Natural killer cell (primary cell): ENCODE results near the gene RPS26. TPM values are rescaled to one million over a fixed set of nuclear protein-coding genes. Genes with fewer than 3 reads are reported as not detected.
A peak's percentile ranks its signal among the peaks of the same experiment; 100 is the strongest.

ENCODE experiments used
- ATAC-seq, 3 donors: fragments of 150-1000 bp in 2 of 3; fragments of 200-7000 bp in 1 of 3; cut with Tn5 transposase; 1 replicate in 1 of 3; 2 replicates in 2 of 3; pipeline ENCODE4 v1.10.0; 2021; ENCODE audit warnings: mild to moderate bottlenecking in 2 of 3, moderate library complexity in 2 of 3
- DNase-seq, 2 donors: peaks; one replicate each; pipeline versions ENCODE4 v3.0.0 to v3.0.0-alpha.2; 2013 to 2021; ENCODE audit warnings: mixed read lengths in 1 of 2
- H3K27ac ChIP-seq: one replicate; pipeline ENCODE4 v1.5.1; 2013; ENCODE audit warnings: mild to moderate bottlenecking, low read length
- H3K27me3 ChIP-seq: one replicate; pipeline ENCODE4 v1.6.1; 2013; ENCODE audit warnings: low read length; ENCODE audit not compliant: control insufficient read depth, insufficient read depth
- H3K36me3 ChIP-seq: one replicate; pipeline ENCODE4 v1.6.1; 2013; ENCODE audit warnings: low read length; ENCODE audit not compliant: control insufficient read depth, insufficient read depth
- H3K4me1 ChIP-seq: one replicate; pipeline ENCODE4 v1.6.1; 2013; ENCODE audit warnings: low read length; ENCODE audit not compliant: control insufficient read depth, insufficient read depth
- H3K4me3 ChIP-seq: one replicate; pipeline ENCODE4 v1.5.1; 2013; ENCODE audit warnings: low read length
- H3K9me3 ChIP-seq: one replicate; pipeline ENCODE4 v1.6.1; 2013; ENCODE audit warnings: low read length; ENCODE audit not compliant: control insufficient read depth, insufficient read depth
- H3K27ac Mint-ChIP-seq, 2 donors: one replicate each; pipeline ENCODE4 v1.8.0; 2022; ENCODE audit warnings: mild to moderate bottlenecking in 2 of 2, mixed read lengths in 2 of 2, moderate library complexity in 1 of 2
- H3K27me3 Mint-ChIP-seq, 2 donors: one replicate each; pipeline ENCODE4 v1.8.0; 2022; ENCODE audit warnings: low read depth in 2 of 2, mixed read lengths in 2 of 2
- H3K36me3 Mint-ChIP-seq: one replicate; pipeline ENCODE4 v1.8.0; 2022; ENCODE audit warnings: mixed read lengths
- H3K4me1 Mint-ChIP-seq, 2 donors: one replicate each; pipeline ENCODE4 v1.8.0; 2022; ENCODE audit warnings: mixed read lengths in 2 of 2
- H3K4me3 Mint-ChIP-seq: one replicate; pipeline ENCODE4 v1.8.0; 2022; ENCODE audit warnings: mild to moderate bottlenecking, moderate library complexity, mixed read lengths
- H3K9me3 Mint-ChIP-seq, 2 donors: one replicate each; pipeline ENCODE4 v1.8.0; 2022; ENCODE audit warnings: mixed read lengths in 2 of 2
- WGBS: methylation state at CpG from one replicate; pipeline ENCODE4 v1.1.7; 2013; ENCODE audit warnings: missing lambda C conversion rate; ENCODE audit not compliant: insufficient coverage; 5-methylcytosine and 5-hydroxymethylcytosine counted together
- intact Hi-C: fragments of 100-400 bp; cut with micrococcal nuclease; formaldehyde crosslinking; loops from one replicate; pipeline ENCODE4 v1.14.2; 2022
- total RNA-seq, 4 donors: library from RNA; stranded (reverse); fragments of 120-200 nt in 1 of 4; gene quantifications; one replicate each; pipeline versions ENCODE4 v1.2.3 to v1.2.4, GENCODE V29; 2013 to 2022
- TF ChIP-seq, protein P1 (sequence below): fragments of 200-600 bp; IDR thresholded peaks from one replicate; pipeline ENCODE4 v1.8.0; 2022; ENCODE audit warnings: antibody characterized with exemption

The RPS26 gene
- total RNA-seq, 3 donors from 2014 or later (not counting 1 experiment from before 2014, with no cell fraction given): 29.5 to 50.3 (median 35.5) TPM

GRCh38 chr12:56084958-56085543 lies 43.3 kb downstream of the RPS26 start:
- H3K27me3 Mint-ChIP-seq: peaks cover 7 to 16% of the 10 kb centered on the region in 2 donors
- no peak overlapping the region for H3K27ac Mint-ChIP-seq
- no peak overlapping the region for H3K4me3 Mint-ChIP-seq
- no peaks in the 10 kb centered on the region for H3K9me3 Mint-ChIP-seq
- Histone ChIP-seq H3K9me3 (no peaks in the 10 kb centered on the region), H3K4me1 (peaks cover 7% of the 10 kb centered on the region), H3K36me3 (no peaks in the 10 kb centered on the region), H3K27ac (no peak overlapping the region), H3K4me3 (no peak overlapping the region), H3K27me3 (peaks cover 10% of the 10 kb centered on the region)
- no peaks in the 10 kb centered on the region for H3K36me3 Mint-ChIP-seq
- 88% methylated on average over 15 of the region's 15 CpGs for WGBS
- H3K4me1 Mint-ChIP-seq: peaks cover 0 to 10% of the 10 kb centered on the region in 2 donors
- intact Hi-C loops: no loop called here
- no peak for ATAC-seq
- TF ChIP-seq, protein P1, sequence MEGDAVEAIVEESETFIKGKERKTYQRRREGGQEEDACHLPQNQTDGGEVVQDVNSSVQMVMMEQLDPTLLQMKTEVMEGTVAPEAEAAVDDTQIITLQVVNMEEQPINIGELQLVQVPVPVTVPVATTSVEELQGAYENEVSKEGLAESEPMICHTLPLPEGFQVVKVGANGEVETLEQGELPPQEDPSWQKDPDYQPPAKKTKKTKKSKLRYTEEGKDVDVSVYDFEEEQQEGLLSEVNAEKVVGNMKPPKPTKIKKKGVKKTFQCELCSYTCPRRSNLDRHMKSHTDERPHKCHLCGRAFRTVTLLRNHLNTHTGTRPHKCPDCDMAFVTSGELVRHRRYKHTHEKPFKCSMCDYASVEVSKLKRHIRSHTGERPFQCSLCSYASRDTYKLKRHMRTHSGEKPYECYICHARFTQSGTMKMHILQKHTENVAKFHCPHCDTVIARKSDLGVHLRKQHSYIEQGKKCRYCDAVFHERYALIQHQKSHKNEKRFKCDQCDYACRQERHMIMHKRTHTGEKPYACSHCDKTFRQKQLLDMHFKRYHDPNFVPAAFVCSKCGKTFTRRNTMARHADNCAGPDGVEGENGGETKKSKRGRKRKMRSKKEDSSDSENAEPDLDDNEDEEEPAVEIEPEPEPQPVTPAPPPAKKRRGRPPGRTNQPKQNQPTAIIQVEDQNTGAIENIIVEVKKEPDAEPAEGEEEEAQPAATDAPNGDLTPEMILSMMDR: no peak
- peak in 1 of 2 donors; percentile 42 for DNase-seq

DNA sequence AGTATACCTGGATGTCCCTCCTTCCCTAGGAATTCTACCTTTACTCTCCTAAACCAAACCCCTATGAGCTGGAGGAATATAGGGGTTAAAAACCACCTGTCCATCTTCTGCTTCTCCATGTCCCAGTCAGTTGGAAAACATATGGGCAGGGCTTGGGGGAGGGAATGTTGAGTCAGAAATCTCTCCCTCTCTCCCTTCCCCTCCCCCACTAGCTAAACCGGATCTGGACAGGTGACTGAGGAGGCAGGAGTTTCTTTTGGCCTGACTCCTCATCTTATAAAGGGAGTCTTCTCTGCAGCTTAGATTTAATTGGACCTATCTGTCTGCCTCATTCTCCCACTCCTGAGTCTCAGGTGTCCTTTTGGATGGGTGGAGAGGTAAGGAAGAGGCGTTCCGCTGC lies 44.4 kb downstream of the RPS26 start:
- Mint-ChIP-seq H3K4me1 (peaks cover 0 to 2% of the 10 kb centered on the region in 2 donors), H3K4me3 (no peak overlapping the region), H3K27ac (no peak overlapping the region), H3K27me3 (peaks cover 7 to 15% of the 10 kb centered on the region in 2 donors), H3K36me3 (no peaks in the 10 kb centered on the region), H3K9me3 (no peaks in the 10 kb centered on the region)
- no peaks in the 10 kb centered on the region for H3K36me3 ChIP-seq
- TF ChIP-seq, protein P1: no peak
- intact Hi-C loops: no loop called here
- peaks cover under 1% of the 10 kb centered on the region for H3K27me3 ChIP-seq
- no peaks in the 10 kb centered on the region for H3K4me1 ChIP-seq
- no peak for DNase-seq
- H3K4me3 ChIP-seq: no peak overlapping the region
- WGBS: no CpG with 5 or more reads among the region's 3 CpGs
- no peaks in the 10 kb centered on the region for H3K9me3 ChIP-seq
- no peak overlapping the region for H3K27ac ChIP-seq
- no peak for ATAC-seq

DNA sequence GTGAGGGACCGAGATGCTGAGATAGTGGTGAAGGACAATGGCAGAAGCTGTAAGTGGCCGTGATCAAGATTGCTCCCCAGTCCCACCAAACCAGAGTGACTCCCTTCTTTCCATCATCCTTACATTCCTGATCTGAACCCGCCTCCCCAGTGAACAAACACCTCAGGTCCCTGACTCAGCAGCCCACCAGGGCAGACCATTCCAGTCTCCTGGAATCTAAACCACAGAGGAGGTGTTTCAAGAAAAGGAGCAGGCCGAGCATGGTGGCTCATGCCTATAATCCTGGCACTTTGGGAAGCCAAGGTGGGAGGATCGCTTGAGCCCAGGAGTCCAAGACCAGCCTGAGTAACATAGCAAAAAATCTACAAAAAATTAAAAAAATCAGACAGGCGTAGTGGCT lies 44.9 kb downstream of the RPS26 start:
- WGBS: 87% methylated on average over 6 of the region's 6 CpGs

More for the DNA sequence above, 44.9 kb downstream of the RPS26 start:
- Mint-ChIP-seq H3K27me3 (peaks cover 7 to 13% of the 10 kb centered on the region in 2 donors), H3K4me1 (no peaks in the 10 kb centered on the region), H3K9me3 (no peaks in the 10 kb centered on the region), H3K27ac (no peak overlapping the region), H3K36me3 (no peaks in the 10 kb centered on the region), H3K4me3 (no peak overlapping the region)
- no peaks in the 10 kb centered on the region for H3K27me3 ChIP-seq
- H3K4me3 ChIP-seq: no peak overlapping the region
- TF ChIP-seq, protein P1: no peak
- ATAC-seq (no peak), DNase-seq (no peak)
- no peaks in the 10 kb centered on the region for H3K9me3 ChIP-seq
- intact Hi-C loops: no loop called here
- no peak overlapping the region for H3K27ac ChIP-seq
- no peaks in the 10 kb centered on the region for H3K36me3 ChIP-seq
- no peaks in the 10 kb centered on the region for H3K4me1 ChIP-seq
